ENCODE measurements around the gene ECI2.

DNA sequence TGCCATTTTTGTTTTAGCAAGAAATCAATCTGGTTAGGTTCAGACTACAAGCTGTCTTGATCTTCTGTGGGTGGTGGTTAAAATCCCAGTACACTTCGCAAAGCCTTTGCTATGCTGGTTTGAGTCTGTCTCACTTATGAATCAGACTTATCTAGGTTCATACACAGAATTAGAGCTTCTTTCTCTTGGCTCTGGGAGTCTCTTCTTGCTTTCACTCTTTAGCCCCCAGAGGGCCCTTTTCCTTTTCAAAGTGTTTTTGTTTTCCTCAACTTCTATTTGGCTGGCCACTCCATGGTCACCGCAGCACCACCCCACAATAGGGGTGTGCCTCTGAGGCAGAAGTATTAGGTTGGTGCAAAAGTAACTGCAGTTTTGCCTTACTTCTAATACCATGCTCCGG is 21.3 kb downstream of the ECI2 start:
- TF ChIP-seq POLR2A (IDR thresholded peaks at IDR 0.05; ENCODE audit: low read length) (no peak), GATA1 (IDR thresholded peaks at IDR 0.05; ENCODE audit: low read depth, low read length) (no peak)
